Stimulated activated CD4-positive, alpha-beta T cell treated with anti-CD3 and anti-CD28 coated beads, Interleukin-1b, Interleukin-23, amount 100 ng/mL, for 48 hours (primary cell): ENCODE data around the gene CEACAM6.
"Not testable (repeated sequence)": the region's sequence is repeated elsewhere in the genome, so short reads cannot be mapped to it uniquely, and the experiment has no call there.

ENCODE experiments used
- DNase-seq: peaks from one replicate; pipeline ENCODE4 v3.0.0-alpha.2; 2020

CEACAM6 gene

GRCh38 chr19:41755328-41755913 lies at the start of gene CEACAM6:
Gene CEACAM6, plus strand, starts transcription at chr19:41755530. Its CDS starts 109 bp downstream, at chr19:41755639.
- DNase-seq: no peak

GRCh38 chr19:41706741-41707501 lies 48.4 kb upstream of the CEACAM6 start:
- peak; percentile 69 for DNase-seq

- DNase-seq: no peak
Observed at GRCh38 chr19:41707502-41707812, 47.9 kb upstream of the CEACAM6 start.

- no peak for DNase-seq
Observed at GRCh38 chr19:41707871-41708371, 47.4 kb upstream of the CEACAM6 start.

GRCh38 chr19:41708481-41708880 lies 46.8 kb upstream of the CEACAM6 start, which contains the start of gene CEACAM5:
Gene CEACAM5, plus strand, starts transcription at chr19:41708626. Its CDS starts 106 bp downstream, at chr19:41708732.
- no peak for DNase-seq

- not testable (repeated sequence) for DNase-seq
Observed at GRCh38 chr19:41709516-41709915, 45.8 kb upstream of the CEACAM6 start.

- DNase-seq: no peak
Observed at GRCh38 chr19:41709951-41710645, 45.2 kb upstream of the CEACAM6 start.

- no peak for DNase-seq
Observed at GRCh38 chr19:41711376-41712261, 43.7 kb upstream of the CEACAM6 start.

GRCh38 chr19:41714598-41714997 lies 40.7 kb upstream of the CEACAM6 start:
- DNase-seq: no peak

GRCh38 chr19:41718761-41719160 lies 36.6 kb upstream of the CEACAM6 start:
- DNase-seq: no peak

GRCh38 chr19:41720103-41720502 lies 35.2 kb upstream of the CEACAM6 start:
- no peak for DNase-seq

- no peak for DNase-seq
Observed at GRCh38 chr19:41726493-41726892, 28.8 kb upstream of the CEACAM6 start.

GRCh38 chr19:41734156-41734555 lies 21.2 kb upstream of the CEACAM6 start:
- DNase-seq: no peak

- no peak for DNase-seq
Observed at GRCh38 chr19:41734585-41734984, 20.7 kb upstream of the CEACAM6 start.

- DNase-seq: no peak
Observed at GRCh38 chr19:41735071-41735600, 20.2 kb upstream of the CEACAM6 start.

GRCh38 chr19:41739361-41739760 lies 16.0 kb upstream of the CEACAM6 start:
- no peak for DNase-seq

- peak; percentile 35 for DNase-seq
Observed at GRCh38 chr19:41740415-41741243, 14.7 kb upstream of the CEACAM6 start.

GRCh38 chr19:41741244-41741554 lies 14.1 kb upstream of the CEACAM6 start:
- DNase-seq: no peak

- DNase-seq: no peak
Observed at GRCh38 chr19:41744850-41745249, 10.5 kb upstream of the CEACAM6 start.

GRCh38 chr19:41745756-41746155 lies 9.6 kb upstream of the CEACAM6 start:
- DNase-seq: no peak

- DNase-seq: peak; percentile 50
Observed at GRCh38 chr19:41746593-41747227, 8.6 kb upstream of the CEACAM6 start.
